HL-60 (cell line): ENCODE data around the gene NFYC.

Source experiments
- DNase-seq, 2 experiments: peaks; one replicate each; pipeline ENCODE4 v3.0.0-alpha.2; 2010 to 2020; ENCODE audit warnings: low read depth in 1 of 2, low spot score in 1 of 2
- H3K27ac ChIP-seq: fragments of 250-450 bp; sonication (Bioruptor Pico); replicated peaks from 2 replicates; pipeline ENCODE4 v1.5.1; 2020; ENCODE audit warnings: mild to moderate bottlenecking, moderate library complexity
- H3K27me3 ChIP-seq: fragments of 250-450 bp; sonication (Bioruptor Pico); 2 replicates; pipeline ENCODE4 v1.5.1; 2021; ENCODE audit warnings: mild to moderate bottlenecking, moderate library complexity; ENCODE audit not compliant: insufficient read depth, poor library complexity, severe bottlenecking
- H3K4me3 ChIP-seq: replicated peaks from 2 replicates; pipeline ENCODE4 v1.5.1; 2011; ENCODE audit warnings: mild to moderate bottlenecking, control low read depth, low read length; ENCODE audit not compliant: insufficient read depth
- CTCF ChIP-seq: IDR thresholded peaks from one replicate; pipeline ENCODE4 v1.5.1; 2011; ENCODE audit warnings: low read length, control low read depth, inconsistent platforms; ENCODE audit not compliant: insufficient read depth
- GABPA ChIP-seq: IDR thresholded peaks from 2 replicates; pipeline ENCODE4 v1.6.1; 2012; ENCODE audit warnings: low read depth
- POLR2AphosphoS5 ChIP-seq: IDR thresholded peaks from 2 replicates; pipeline ENCODE4 v1.6.1; 2012; ENCODE audit warnings: low read depth
- REST ChIP-seq: IDR thresholded peaks from 2 replicates; pipeline ENCODE4 v1.6.1; 2012; ENCODE audit warnings: low read depth; ENCODE audit not compliant: insufficient replicate concordance
- SPI1 ChIP-seq: IDR thresholded peaks from 2 replicates; pipeline ENCODE4 v1.6.1; 2012; ENCODE audit warnings: low read depth, mild to moderate bottlenecking, borderline replicate concordance

NFYC gene

GRCh38 chr1:40756523-40756922 lies 65.0 kb downstream of the NFYC start:
- Histone ChIP-seq H3K27me3 (no peaks in the 10 kb centered on the region), H3K4me3 (no peak overlapping the region), H3K27ac (no peak overlapping the region)
- TF ChIP-seq REST = no peak
- TF ChIP-seq GABPA = no peak
- TF ChIP-seq POLR2AphosphoS5 = no peak
- TF ChIP-seq CTCF = no peak
- TF ChIP-seq SPI1 = no peak
- DNase-seq = no peak

GRCh38 chr1:40757084-40757483 lies 65.6 kb downstream of the NFYC start:
- no peak overlapping the region for H3K27ac ChIP-seq
- no peak for DNase-seq
- H3K4me3 ChIP-seq = no peak overlapping the region
- TF ChIP-seq SPI1 = no peak
- TF ChIP-seq CTCF = no peak
- TF ChIP-seq POLR2AphosphoS5 = no peak
- TF ChIP-seq GABPA = no peak
- no peak for TF ChIP-seq REST
- H3K27me3 ChIP-seq = no peaks in the 10 kb centered on the region

- TF ChIP-seq POLR2AphosphoS5 (no peak), CTCF (no peak), REST (no peak), GABPA (no peak)
- H3K4me3 ChIP-seq = no peak overlapping the region
- no peak overlapping the region for H3K27ac ChIP-seq
- no peak for DNase-seq
- no peaks in the 10 kb centered on the region for H3K27me3 ChIP-seq
These were observed 66.5 kb downstream of the NFYC start for GRCh38 chr1:40758004-40758403.
